Neuronal stem cell (in vitro differentiated cells): ENCODE data around the gene CHMP4A.
A peak's percentile ranks its signal among the peaks of the same experiment; 100 is the strongest.

Source experiments
- DNase-seq: peaks from one replicate; pipeline ENCODE4 v3.0.0-alpha.2; 2013; ENCODE audit warnings: low spot score
- H2AFZ ChIP-seq: one replicate; pipeline ENCODE4 v1.6.1; 2013; ENCODE audit warnings: mild to moderate bottlenecking, low read length, inconsistent platforms
- H2AK5ac ChIP-seq: 2 replicates; pipeline ENCODE4 v1.6.1; 2013; ENCODE audit warnings: low read depth, mild to moderate bottlenecking, inconsistent platforms, low read length, moderate library complexity, mixed read lengths
- H2BK120ac ChIP-seq: 2 replicates; pipeline ENCODE4 v1.6.1; 2013; ENCODE audit warnings: low read depth, mild to moderate bottlenecking, inconsistent platforms, low read length, moderate library complexity, mixed read lengths
- H2BK12ac ChIP-seq: one replicate; pipeline ENCODE4 v1.6.1; 2013; ENCODE audit warnings: low read length, inconsistent platforms
- H2BK15ac ChIP-seq: 2 replicates; pipeline ENCODE4 v1.6.1; 2013; ENCODE audit warnings: mild to moderate bottlenecking, low read length, inconsistent platforms, mixed read lengths
- H2BK5ac ChIP-seq: one replicate; pipeline ENCODE4 v1.6.1; 2013; ENCODE audit warnings: inconsistent platforms, mild to moderate bottlenecking, low read length, moderate library complexity
- H3K14ac ChIP-seq: one replicate; pipeline ENCODE4 v1.6.1; 2013; ENCODE audit warnings: low read length, inconsistent platforms
- H3K18ac ChIP-seq: 2 replicates; pipeline ENCODE4 v1.6.1; 2013; ENCODE audit warnings: low read length, inconsistent platforms
- H3K23ac ChIP-seq: 2 replicates; pipeline ENCODE4 v1.6.1; 2013; ENCODE audit warnings: low read depth, mild to moderate bottlenecking, mixed read lengths, low read length, inconsistent platforms; ENCODE audit not compliant: poor library complexity
- H3K27ac ChIP-seq: replicated peaks from 3 replicates; pipeline ENCODE4 v1.5.1; 2013; ENCODE audit warnings: low read length, inconsistent platforms
- H3K27me3 ChIP-seq, 3 experiments: 2 replicates each; pipeline ENCODE4 v1.6.1; 2013; ENCODE audit warnings: low read length in 3 of 3, mild to moderate bottlenecking in 2 of 3, inconsistent platforms in 1 of 3, low read depth in 1 of 3, mixed read lengths in 1 of 3, moderate library complexity in 1 of 3; ENCODE audit not compliant: control insufficient read depth in 3 of 3, insufficient read depth in 3 of 3
- H3K36me3 ChIP-seq, 2 donors: replicated peaks in 1 of 2; 2 replicates each; pipeline ENCODE4 v1.6.1; 2013; ENCODE audit warnings: low read length in 2 of 2; ENCODE audit not compliant: control insufficient read depth in 2 of 2, insufficient read depth in 2 of 2
- H3K4ac ChIP-seq: 2 replicates; pipeline ENCODE4 v1.6.1; 2013; ENCODE audit warnings: inconsistent platforms, mild to moderate bottlenecking, low read length, moderate library complexity
- H3K4me1 ChIP-seq, 2 donors: 1 replicate in 1 of 2; 2 replicates in 1 of 2; pipeline ENCODE4 v1.6.1; 2013; ENCODE audit warnings: low read length in 2 of 2, low read depth in 1 of 2; ENCODE audit not compliant: control insufficient read depth in 2 of 2, insufficient read depth in 1 of 2
- H3K4me2 ChIP-seq: one replicate; pipeline ENCODE4 v1.6.1; 2013; ENCODE audit warnings: mild to moderate bottlenecking, low read length, inconsistent platforms; ENCODE audit not compliant: insufficient read depth, poor library complexity, severe bottlenecking
- H3K4me3 ChIP-seq, 2 donors: 2 replicates each; pipeline ENCODE4 v1.5.1; 2013; ENCODE audit warnings: low read length in 2 of 2, mild to moderate bottlenecking in 2 of 2, inconsistent platforms in 1 of 2, moderate library complexity in 1 of 2
- H3K79me1 ChIP-seq: one replicate; pipeline ENCODE4 v1.6.1; 2013; ENCODE audit warnings: low read depth, mild to moderate bottlenecking, inconsistent platforms, low read length, moderate library complexity
- H3K9ac ChIP-seq: one replicate; pipeline ENCODE4 v1.6.1; 2013; ENCODE audit warnings: mild to moderate bottlenecking, low read depth, low read length, inconsistent platforms; ENCODE audit not compliant: poor library complexity
- H3K9me3 ChIP-seq, 2 donors: replicated peaks in 1 of 2; 2 replicates each; pipeline versions ENCODE3 to v1.6.1; 2013; ENCODE audit warnings: low read length in 2 of 2, mild to moderate bottlenecking in 2 of 2, inconsistent platforms in 1 of 2, low read depth in 1 of 2, mixed read lengths in 1 of 2, moderate library complexity in 1 of 2; ENCODE audit not compliant: control insufficient read depth in 2 of 2, insufficient read depth in 1 of 2
- H4K8ac ChIP-seq: one replicate; pipeline ENCODE4 v1.6.1; 2013; ENCODE audit warnings: low read depth, mild to moderate bottlenecking, inconsistent platforms, low read length, moderate library complexity
- H4K91ac ChIP-seq: one replicate; pipeline ENCODE4 v1.6.1; 2013; ENCODE audit warnings: low read length, low read depth, mild to moderate bottlenecking, inconsistent platforms; ENCODE audit not compliant: poor library complexity
- WGBS, 2 donors: extraction: QIAGEN DNeasy Blood & Tissue Kit; methylation state at CpG; one replicate each; pipeline ENCODE4 v1.1.7; 2013; ENCODE audit warnings: missing lambda C conversion rate in 2 of 2, mixed read lengths in 1 of 2; ENCODE audit not compliant: insufficient read length in 2 of 2, insufficient replicate concordance in 1 of 2; ENCODE audit errors: extremely low coverage in 2 of 2; 5-methylcytosine and 5-hydroxymethylcytosine counted together

The CHMP4A gene

GRCh38 chr14:24256960-24257359 is 43.7 kb upstream of the CHMP4A start:
- Histone ChIP-seq H3K36me3 (no peaks in the 10 kb centered on the region), H3K4me2 (no peak overlapping the region), H2BK120ac (no peak overlapping the region), H2AFZ (no peak overlapping the region), H3K14ac (no peak overlapping the region), H2BK15ac (no peak overlapping the region), H2AK5ac (no peak overlapping the region), H3K4me1 (no peaks in the 10 kb centered on the region), H4K8ac (no peak overlapping the region), H3K4ac (no peak overlapping the region), H3K4me3 (no peak overlapping the region), H2BK5ac (no peak overlapping the region), H4K91ac (no peak overlapping the region), H3K23ac (no peak overlapping the region), H3K27me3 (no peaks in the 10 kb centered on the region), H3K79me1 (peaks cover 1% of the 10 kb centered on the region), H3K27ac (no peak overlapping the region), H2BK12ac (no peak overlapping the region), H3K18ac (no peak overlapping the region), H3K9ac (no peak overlapping the region), H3K9me3 (no peaks in the 10 kb centered on the region)
- no CpG with 5 or more reads among the region's 4 CpGs for WGBS, 2 donors
- no peak for DNase-seq

- Histone ChIP-seq H3K4me3 (no peak overlapping the region), H4K91ac (no peak overlapping the region), H3K4me1 (no peaks in the 10 kb centered on the region), H2BK120ac (no peak overlapping the region), H2BK5ac (no peak overlapping the region), H2AK5ac (no peak overlapping the region), H2AFZ (no peak overlapping the region), H3K18ac (no peak overlapping the region), H3K36me3 (no peaks in the 10 kb centered on the region), H3K14ac (no peak overlapping the region), H3K79me1 (peaks cover 1% of the 10 kb centered on the region), H3K9me3 (no peaks in the 10 kb centered on the region), H2BK12ac (no peak overlapping the region), H3K23ac (peak overlapping the region; percentile 23), H3K27ac (no peak overlapping the region), H3K4me2 (no peak overlapping the region), H3K9ac (no peak overlapping the region), H3K27me3 (no peaks in the 10 kb centered on the region), H4K8ac (no peak overlapping the region), H2BK15ac (no peak overlapping the region), H3K4ac (no peak overlapping the region)
- WGBS, 2 donors = no CpG with 5 or more reads among the region's 12 CpGs
- no peak for DNase-seq
Measured at GRCh38 chr14:24255931-24256711, 42.8 kb upstream of the CHMP4A start.

GRCh38 chr14:24255438-24255837 is 42.1 kb upstream of the CHMP4A start:
- Histone ChIP-seq H3K4me3 (no peak overlapping the region), H3K23ac (no peak overlapping the region), H3K79me1 (peaks cover 1% of the 10 kb centered on the region), H4K91ac (peak overlapping the region; percentile 79), H3K9ac (no peak overlapping the region), H3K4me1 (no peaks in the 10 kb centered on the region), H3K27ac (no peak overlapping the region), H2BK120ac (no peak overlapping the region), H3K27me3 (no peaks in the 10 kb centered on the region), H2AFZ (no peak overlapping the region), H3K4me2 (no peak overlapping the region), H3K14ac (no peak overlapping the region), H3K4ac (no peak overlapping the region), H3K36me3 (no peaks in the 10 kb centered on the region), H3K18ac (no peak overlapping the region), H2BK12ac (no peak overlapping the region), H3K9me3 (no peaks in the 10 kb centered on the region), H2AK5ac (no peak overlapping the region), H2BK5ac (peak overlapping the region; percentile 57), H2BK15ac (no peak overlapping the region), H4K8ac (no peak overlapping the region)
- no peak for DNase-seq
- WGBS, 2 donors = no CpG with 5 or more reads among the region's 8 CpGs

GRCh38 chr14:24254630-24255392 is 41.5 kb upstream of the CHMP4A start:
- Histone ChIP-seq H4K8ac (peak overlapping the region; percentile 26), H2BK12ac (no peak overlapping the region), H3K18ac (no peak overlapping the region), H3K4ac (peak overlapping the region; percentile 12), H2BK15ac (peak overlapping the region; percentile 34), H3K36me3 (no peaks in the 10 kb centered on the region), H3K14ac (no peak overlapping the region), H3K9me3 (no peaks in the 10 kb centered on the region), H3K4me2 (no peak overlapping the region), H2AFZ (no peak overlapping the region), H2BK120ac (no peak overlapping the region), H3K27ac (no peak overlapping the region), H3K23ac (peak overlapping the region; percentile 90), H3K27me3 (no peaks in the 10 kb centered on the region), H2BK5ac (peak overlapping the region; percentile 57), H3K4me1 (no peaks in the 10 kb centered on the region), H4K91ac (peak overlapping the region; percentile 79), H3K4me3 (no peak overlapping the region), H3K9ac (peak overlapping the region; percentile 3), H3K79me1 (peaks cover 1% of the 10 kb centered on the region), H2AK5ac (no peak overlapping the region)
- WGBS, 2 donors = no CpG with 5 or more reads among the region's 19 CpGs
- no peak for DNase-seq
